Upper lobe of right lung (tissue), 1 donor: Measurements from ENCODE around the gene EHMT2. TPM values are rescaled to one million over a fixed set of nuclear protein-coding genes. Genes with fewer than 3 reads are reported as not detected.
"Not testable (repeated sequence)": the region's sequence is repeated elsewhere in the genome, so short reads cannot be mapped to it uniquely, and the experiment has no call there.

Source experiments
- ATAC-seq: fragments of 200-7000 bp; cut with Tn5 transposase; one replicate; pipeline ENCODE4 v1.9.1; 2020; ENCODE audit warnings: mild to moderate bottlenecking, moderate library complexity
- DNase-seq: peaks from one replicate; pipeline ENCODE4 v3.0.0-alpha.2; 2020
- H3K27ac ChIP-seq: fragments of 200-600 bp; one replicate; pipeline ENCODE4 v1.8.0; 2022
- H3K27me3 ChIP-seq: fragments of 200-600 bp; one replicate; pipeline ENCODE4 v1.8.0; 2022; ENCODE audit warnings: mild to moderate bottlenecking
- H3K36me3 ChIP-seq: fragments of 200-600 bp; one replicate; pipeline ENCODE4 v1.8.0; 2022
- H3K4me1 ChIP-seq: fragments of 200-600 bp; one replicate; pipeline ENCODE4 v1.8.0; 2022
- H3K4me3 ChIP-seq: fragments of 200-600 bp; one replicate; pipeline ENCODE4 v1.8.0; 2022; ENCODE audit warnings: mild to moderate bottlenecking
- H3K9me3 ChIP-seq: fragments of 200-600 bp; one replicate; pipeline ENCODE4 v1.8.0; 2022
- CTCF ChIP-seq: fragments of 200-600 bp; IDR thresholded peaks from one replicate; pipeline ENCODE4 v1.8.0; 2022; ENCODE audit warnings: antibody characterized with exemption
- intact Hi-C: fragments of 100-400 bp; cut with DNase I; formaldehyde crosslinking; loops from one replicate; pipeline ENCODE4 v1.11.0; 2022
- total RNA-seq: library from RNA; stranded (reverse); fragmentation: NEBNext Ultra II Directional; extraction: Animal tissue kit (Norgen Biotek cat#: 25700); gene quantifications from one replicate; pipeline ENCODE4 v1.2.1, GENCODE V29; 2021
- donor health status: DM: no; HTN: yes; CAD: no; lungs with severe emphysema.

EHMT2 gene
- total RNA-seq, 1 donor from 2014 or later = 36.0 TPM

DNA sequence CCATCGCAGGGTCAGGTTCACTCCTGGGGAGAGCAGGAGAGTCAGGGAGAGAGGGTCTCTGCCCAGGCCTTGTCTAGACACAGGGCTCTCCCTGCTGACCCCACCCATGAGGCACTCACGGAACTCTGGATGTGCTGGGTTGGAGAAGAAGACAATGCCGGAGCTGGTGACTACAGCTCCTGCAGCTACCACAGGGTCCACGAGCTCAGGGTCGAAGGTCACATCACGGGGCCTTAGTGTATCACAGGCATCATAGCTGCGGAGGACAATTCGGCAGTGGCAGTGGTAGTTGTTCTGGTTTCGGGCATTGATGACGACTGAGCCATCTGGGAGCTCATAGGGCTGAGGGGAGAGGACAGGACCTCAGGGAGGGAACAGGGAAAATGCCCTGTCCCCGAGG lies 37.6 kb downstream of the EHMT2 start:
- intact Hi-C loops = no loop called here
- H3K4me1 ChIP-seq = peaks cover 6% of the 10 kb centered on the region
- no peak for DNase-seq
- peaks cover 45% of the 10 kb centered on the region for H3K36me3 ChIP-seq
- H3K9me3 ChIP-seq = no peaks in the 10 kb centered on the region
- H3K27ac ChIP-seq = no peak overlapping the region
- no peak for ATAC-seq
- no peaks in the 10 kb centered on the region for H3K27me3 ChIP-seq
- no peak overlapping the region for H3K4me3 ChIP-seq
- TF ChIP-seq CTCF = no peak

DNA sequence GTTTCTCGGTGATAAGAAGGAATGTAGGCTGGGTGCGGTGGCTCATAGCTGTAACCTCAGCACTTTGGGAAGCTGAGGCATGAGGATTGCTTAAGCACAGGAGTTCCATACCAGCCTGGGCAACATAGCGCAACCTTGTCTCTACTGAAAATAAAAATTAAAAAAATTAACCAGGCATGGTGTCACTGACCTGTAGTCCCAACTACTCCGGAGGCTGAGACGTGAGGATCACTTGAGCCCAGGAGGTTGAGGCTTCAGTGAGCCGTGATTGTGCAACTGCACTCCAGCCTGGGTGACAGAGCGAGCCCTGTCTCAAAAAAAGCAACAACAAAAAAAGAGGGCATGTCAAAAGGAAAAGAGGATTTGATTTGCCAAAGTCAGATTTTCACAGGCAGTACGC lies 38.8 kb downstream of the EHMT2 start:
- Histone ChIP-seq H3K4me3 (no peak overlapping the region), H3K27ac (no peak overlapping the region), H3K36me3 (peaks cover 45% of the 10 kb centered on the region), H3K9me3 (no peaks in the 10 kb centered on the region), H3K27me3 (no peaks in the 10 kb centered on the region), H3K4me1 (peaks cover 6% of the 10 kb centered on the region)
- ATAC-seq = no peak
- DNase-seq = no peak
- TF ChIP-seq CTCF = no peak
- intact Hi-C loops = no loop called here

DNA sequence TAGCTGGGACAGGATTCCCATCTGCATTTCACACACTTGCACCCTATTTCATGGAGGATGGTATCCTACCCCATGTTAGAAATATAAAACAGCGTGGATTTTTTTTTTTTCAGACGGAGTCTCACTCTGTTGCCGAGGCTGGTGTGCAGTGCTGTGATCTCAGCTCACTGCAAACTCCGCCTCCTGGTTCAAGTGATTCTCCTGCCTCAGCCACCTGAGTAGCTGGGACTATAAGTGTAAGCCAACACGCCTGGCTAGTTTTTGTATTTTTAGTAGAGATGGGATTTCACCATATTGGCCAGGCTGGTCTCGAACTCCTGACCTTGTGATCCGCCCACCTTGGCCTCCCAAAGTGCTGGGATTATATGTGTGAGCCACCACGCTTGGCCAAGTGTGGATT lies 39.7 kb downstream of the EHMT2 start:
- ATAC-seq, H3K4me1 ChIP-seq, H3K27ac ChIP-seq, DNase-seq, H3K9me3 ChIP-seq, H3K27me3 ChIP-seq, H3K4me3 ChIP-seq, intact Hi-C loops: not testable (repeated sequence)
- H3K36me3 ChIP-seq = peaks cover 45% of the 10 kb centered on the region

DNA sequence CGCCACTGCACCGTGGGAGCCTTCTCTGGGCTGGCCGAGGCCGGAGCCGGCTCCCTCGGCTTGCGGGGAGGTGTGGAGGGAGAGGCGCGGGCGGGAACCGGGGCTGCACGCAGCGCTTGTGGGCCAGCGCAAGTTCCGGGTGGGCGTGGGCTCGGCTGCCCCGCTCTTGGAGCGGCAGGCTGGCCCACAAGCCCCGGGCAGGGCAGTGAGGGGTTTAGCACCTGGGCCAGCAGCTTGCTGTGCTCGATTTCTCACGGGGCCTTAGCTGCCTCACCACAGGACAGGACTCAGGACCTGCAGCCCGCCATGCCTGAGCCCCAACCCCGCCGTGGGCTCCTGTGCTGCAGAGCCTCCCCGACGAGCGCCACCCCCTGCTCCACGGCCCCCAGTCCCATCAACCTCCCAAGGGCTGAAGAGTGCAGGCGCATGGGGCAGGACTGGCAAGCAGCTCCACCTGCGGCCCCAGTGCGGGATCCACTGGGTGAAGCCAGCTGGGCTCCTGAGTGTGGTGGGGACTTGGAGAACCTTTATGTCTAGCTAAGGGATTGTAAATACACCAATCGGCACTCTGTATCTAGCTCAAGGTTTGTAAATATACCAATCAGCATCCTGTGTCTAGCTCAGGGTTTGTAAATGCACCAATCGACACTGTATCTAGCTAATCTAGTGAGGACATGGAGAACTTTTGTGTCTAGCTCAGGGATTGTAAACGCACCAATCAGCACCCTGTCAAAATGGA lies 45.3 kb downstream of the EHMT2 start:
- ATAC-seq, intact Hi-C loops, H3K27me3 ChIP-seq, H3K9me3 ChIP-seq, H3K4me3 ChIP-seq, H3K27ac ChIP-seq, H3K4me1 ChIP-seq, H3K36me3 ChIP-seq, DNase-seq: not testable (repeated sequence)

DNA sequence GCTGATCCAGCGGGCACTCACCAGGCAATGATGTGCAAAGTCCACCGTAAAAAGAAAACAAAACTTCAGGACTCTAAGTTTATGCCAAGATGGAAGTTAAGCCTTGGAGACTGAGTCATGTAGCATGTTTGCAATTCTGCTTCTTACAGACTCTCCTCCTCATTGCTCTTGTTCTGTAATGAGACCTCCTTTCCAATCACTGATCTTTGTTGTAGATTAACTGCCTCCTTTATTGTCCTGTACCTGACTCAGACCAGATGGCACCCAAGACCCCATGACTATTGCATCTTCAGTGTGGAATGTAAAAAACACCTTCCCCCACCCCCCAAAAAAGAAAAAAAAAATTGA lies 46.0 kb downstream of the EHMT2 start:
- TF ChIP-seq CTCF = no peak
- no peak for ATAC-seq

GRCh38 chr6:31850765-31851484 lies 46.6 kb downstream of the EHMT2 start:
- no peak overlapping the region for H3K27ac ChIP-seq
- no peak for TF ChIP-seq CTCF
- H3K36me3 ChIP-seq = no peaks in the 10 kb centered on the region
- no peaks in the 10 kb centered on the region for H3K9me3 ChIP-seq
- H3K4me3 ChIP-seq = no peak overlapping the region
- intact Hi-C loops = no loop called here
- DNase-seq = no peak
- no peaks in the 10 kb centered on the region for H3K4me1 ChIP-seq
- no peaks in the 10 kb centered on the region for H3K27me3 ChIP-seq
- ATAC-seq = no peak

More for the DNA sequence above, 46.0 kb downstream of the EHMT2 start:
- Histone ChIP-seq H3K4me1 (no peaks in the 10 kb centered on the region), H3K36me3 (no peaks in the 10 kb centered on the region), H3K27ac (no peak overlapping the region), H3K9me3 (no peaks in the 10 kb centered on the region), H3K4me3 (no peak overlapping the region), H3K27me3 (no peaks in the 10 kb centered on the region)
- intact Hi-C loops = no loop called here
- no peak for DNase-seq
